Activated T-cell treated with anti-CD3 and anti-CD28 coated beads for 1 hour (primary cell): ENCODE results near the gene TCF15.

ENCODE experiments used
- DNase-seq: peaks from one replicate; pipeline ENCODE4 v3.0.0-alpha.2; 2020; ENCODE audit warnings: low read depth

Gene TCF15, protein sequence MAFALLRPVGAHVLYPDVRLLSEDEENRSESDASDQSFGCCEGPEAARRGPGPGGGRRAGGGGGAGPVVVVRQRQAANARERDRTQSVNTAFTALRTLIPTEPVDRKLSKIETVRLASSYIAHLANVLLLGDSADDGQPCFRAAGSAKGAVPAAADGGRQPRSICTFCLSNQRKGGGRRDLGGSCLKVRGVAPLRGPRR

DNA sequence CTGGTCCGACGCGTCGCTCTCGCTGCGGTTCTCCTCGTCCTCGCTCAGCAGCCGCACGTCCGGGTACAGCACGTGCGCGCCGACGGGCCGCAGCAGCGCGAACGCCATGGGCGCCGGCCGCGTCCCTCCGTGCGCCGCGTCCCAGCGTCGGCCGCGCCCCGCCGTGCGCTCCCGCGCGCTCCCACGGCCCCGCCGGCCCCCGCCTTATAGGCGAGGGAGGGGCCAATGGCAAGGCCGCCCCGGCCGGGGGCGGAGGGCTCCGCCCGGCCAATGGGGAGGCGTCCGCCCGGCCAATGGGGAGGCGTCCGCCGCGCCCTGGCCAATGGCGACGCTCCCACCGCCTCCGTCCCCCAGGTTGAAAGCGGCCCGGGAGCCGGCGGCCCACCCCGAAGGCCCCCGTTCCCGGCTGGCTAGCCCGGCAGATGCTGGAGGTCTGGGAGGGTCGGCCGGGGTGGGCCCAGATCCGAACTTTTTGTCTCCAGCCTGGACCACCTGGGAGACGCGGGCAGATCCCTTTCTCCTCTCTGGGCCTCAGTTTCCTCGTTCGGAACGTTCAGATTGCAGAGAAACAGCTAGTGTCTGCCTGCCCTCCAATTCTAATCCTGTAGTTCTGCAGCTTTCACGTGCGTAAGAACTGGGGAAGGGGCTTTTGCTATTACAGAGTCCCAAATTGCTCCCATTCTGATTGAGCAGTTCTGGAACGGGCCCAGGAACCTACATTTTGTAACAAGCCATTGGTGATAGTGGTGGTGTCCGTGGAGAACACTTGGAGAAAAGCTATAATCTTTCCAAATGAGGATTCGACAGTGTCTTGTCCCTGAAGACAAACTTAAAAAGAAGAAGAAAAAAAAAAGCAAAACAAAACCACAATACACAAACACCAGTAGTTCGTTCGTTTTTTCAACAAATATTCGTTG is at the start of gene TCF15:
TSS of gene TCF15 (minus strand) at position 180 of the 917 bp plus-strand sequence. CDS start at position 108, 72 bp downstream.
- DNase-seq, result no peak

DNA sequence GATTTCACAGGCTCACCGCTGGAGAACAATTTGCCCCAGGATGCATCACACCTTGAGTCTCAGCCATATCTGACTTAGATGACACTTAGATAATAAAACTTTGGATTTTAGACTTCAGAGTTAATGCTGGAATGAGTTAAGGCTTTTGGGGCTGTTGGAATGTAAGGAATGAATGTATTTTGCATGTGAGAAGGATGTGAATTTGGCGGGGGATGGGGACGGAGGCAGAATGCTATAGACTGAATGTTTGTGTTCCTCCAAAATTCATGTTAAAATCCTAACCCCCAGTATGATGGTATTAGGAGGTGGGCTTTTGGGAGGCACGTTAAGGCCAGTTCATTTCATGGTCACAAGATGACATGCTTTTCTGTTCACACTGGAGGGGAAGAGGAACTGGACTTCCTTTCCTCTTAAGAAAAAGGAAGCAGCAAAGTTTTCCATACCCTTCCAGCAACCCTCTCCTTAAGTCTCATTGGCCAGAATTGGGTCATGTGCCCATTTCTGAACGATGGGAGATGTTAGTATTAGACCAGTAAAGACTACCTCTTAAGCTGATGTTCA is 48.7 kb upstream of the TCF15 start:
- no peak for DNase-seq

- no peak for DNase-seq
These were observed 48.1 kb upstream of the TCF15 start for GRCh38 chr20:658202-658601.

GRCh38 chr20:655726-656624 is 45.9 kb upstream of the TCF15 start:
- no peak for DNase-seq

- no peak for DNase-seq
These were observed 44.3 kb upstream of the TCF15 start for GRCh38 chr20:654417-654750.

DNA sequence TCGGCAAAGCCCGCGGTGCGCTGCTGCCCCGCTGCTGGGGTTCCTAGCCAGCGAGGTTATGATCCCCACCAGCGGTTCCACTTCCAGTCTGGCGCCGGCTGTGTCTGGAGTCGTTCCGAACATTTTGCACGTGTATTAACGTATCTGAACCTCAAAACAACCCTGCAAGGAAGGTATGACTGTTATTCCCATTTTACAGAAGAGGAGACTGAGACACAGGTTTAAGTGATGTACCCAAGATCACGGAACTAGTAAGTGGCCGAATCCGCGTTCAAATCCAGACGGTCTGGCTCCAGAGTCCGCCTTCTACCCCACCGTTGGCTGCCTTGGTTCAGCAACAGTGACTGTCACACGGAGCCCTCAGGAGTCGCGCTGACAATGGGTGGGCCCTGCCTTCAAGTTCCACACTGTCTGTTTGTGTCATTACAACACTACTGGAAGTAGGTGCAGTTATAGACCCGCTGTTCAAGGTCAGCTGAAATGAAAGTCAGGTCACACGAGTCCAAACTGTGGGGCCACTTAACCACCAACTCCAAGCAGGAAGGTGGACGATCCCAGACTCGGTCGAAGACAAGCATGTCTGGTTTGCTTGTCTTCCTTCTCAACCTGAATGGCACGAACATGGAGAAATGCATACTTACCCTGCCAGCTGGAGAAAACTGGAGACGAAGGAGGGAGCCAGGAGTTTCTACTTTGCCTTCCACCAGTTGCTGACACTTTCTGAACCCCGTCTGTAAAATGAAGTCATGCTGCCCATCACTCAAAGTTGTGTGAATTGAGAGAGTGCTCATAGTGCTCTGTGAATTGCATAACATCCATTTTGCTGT is 43.7 kb upstream of the TCF15 start:
- DNase-seq, result no peak

- peak; percentile 70 for DNase-seq
These were observed 43.0 kb upstream of the TCF15 start, which contains the start of gene SRXN1 for GRCh38 chr20:653110-653589. Gene SRXN1, minus strand, starts transcription at chr20:653200. Its CDS starts 15 bp downstream, at chr20:653185.

DNA sequence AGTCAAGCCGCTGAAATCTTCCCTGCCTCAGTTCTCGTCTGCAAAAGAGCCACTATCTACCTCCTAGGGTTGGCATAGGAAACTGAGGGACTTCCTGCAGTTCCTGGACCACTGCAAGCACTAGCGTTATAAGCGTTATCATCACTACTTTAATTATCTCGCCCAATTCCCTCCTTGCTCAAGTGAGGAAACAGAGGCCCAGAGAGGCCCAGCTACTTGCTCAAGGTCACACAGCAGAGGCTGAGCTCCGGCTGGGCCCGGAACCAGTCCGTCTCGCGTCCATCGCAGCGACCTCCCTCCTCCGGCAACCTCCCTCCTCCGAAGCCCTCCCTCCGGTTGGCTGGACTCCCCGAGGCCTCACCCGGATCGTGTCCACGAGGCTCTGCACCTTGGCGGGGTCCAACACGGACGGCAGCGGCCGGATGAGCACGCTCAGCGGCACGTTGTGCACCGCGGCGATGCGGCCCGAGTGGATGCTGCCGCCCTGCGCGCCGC is 42.6 kb upstream of the TCF15 start:
- no peak for DNase-seq

- DNase-seq, result no peak
These were observed 41.9 kb upstream of the TCF15 start for GRCh38 chr20:651713-652614.

DNA sequence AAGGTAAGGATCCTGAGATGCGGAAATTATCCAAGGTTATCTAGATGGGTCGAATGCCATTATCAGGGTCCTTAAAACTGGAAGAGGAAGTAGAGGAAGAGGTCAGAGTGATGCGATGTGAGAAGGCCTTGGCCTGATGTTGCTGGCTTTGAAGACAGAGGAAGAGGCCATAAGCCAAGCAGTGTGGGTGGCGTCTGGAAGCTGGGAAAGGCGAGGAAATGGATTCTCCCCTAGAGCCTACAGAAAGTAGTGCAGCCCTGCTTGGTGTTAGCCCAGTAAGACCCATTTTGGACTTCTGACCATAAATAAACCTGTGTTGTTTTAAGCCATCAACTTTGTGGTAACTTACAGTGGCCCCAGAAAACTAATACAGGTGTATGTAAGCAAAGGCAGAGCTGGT is 40.8 kb upstream of the TCF15 start:
- DNase-seq, result no peak

DNA sequence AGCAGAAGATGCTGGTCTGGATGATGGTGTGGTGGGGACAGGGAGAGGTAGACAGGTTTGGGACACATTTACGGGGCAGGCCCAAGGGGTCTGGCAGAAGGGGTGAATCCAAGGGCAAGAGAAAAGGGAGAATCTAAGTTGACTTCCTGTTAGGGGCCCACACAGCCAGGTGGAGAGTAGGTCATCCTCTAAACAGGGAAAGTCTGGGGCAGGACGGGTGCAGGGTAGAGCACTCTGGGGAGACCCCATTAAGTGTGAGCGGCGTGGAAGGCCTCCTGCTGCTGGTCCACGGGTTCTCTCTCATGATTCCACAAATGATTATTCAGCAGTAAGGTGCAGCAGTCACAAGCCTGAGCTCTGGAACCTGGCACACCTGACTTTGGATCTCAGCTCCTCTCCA is 40.2 kb upstream of the TCF15 start:
- DNase-seq, result no peak

- DNase-seq, result no peak
These were observed 37.4 kb upstream of the TCF15 start for GRCh38 chr20:647479-648019.

DNA sequence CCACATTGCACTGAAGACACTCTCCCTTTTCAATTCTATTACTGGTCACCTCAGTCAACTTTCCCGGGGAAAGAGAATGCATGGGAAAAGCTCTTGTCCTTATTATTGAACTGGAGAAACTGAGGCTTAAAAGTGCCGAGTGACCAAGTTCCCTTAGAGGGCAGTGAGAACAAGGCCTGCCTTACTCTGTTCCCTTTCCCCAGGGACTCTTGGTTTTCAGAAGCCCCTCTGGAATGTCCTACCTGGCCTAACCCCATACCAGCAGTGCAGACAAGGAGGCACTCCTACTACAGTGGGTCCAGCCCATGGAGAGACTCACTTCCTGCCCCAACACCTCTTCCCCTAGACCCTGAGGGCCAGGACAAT is 36.7 kb upstream of the TCF15 start:
- no peak for DNase-seq

DNA sequence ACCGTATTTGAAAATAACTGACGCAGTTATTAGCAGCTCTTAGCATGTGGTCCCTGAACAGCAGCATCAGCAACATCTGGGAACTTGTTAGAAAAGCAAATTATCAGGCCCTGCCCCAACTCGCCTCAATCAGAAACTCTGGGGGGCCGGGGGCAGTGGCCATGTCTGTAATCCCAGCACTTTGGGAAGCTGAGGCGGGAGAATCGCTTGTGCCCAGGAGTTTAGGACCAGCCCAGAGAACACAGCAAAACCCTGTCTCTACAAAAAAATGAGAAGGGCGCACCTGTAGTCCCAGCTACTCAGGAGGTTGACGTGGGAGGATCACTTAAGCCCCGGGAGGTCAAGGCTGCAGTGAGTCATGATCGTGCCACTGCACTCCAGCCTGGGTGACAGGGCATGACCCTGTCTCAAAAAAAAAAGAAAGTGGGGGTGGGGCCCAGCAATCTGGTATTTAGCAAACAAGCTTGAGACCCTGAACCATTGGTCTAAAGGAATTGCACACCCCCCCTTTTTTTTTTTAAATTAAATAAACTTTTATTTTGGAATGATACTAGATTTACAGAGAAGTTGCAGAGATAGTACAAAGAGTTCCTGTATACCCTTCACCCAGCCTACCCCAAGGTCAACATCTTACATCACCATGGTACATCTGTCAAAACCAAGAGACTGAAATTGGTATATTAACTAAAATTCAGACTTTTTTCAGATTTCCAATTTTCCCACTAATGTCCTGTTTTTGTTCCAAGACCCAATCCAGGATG is 36.2 kb upstream of the TCF15 start:
- DNase-seq, result no peak

GRCh38 chr20:645318-646106 is 35.4 kb upstream of the TCF15 start:
- peak; percentile 41 for DNase-seq

GRCh38 chr20:644692-645317 is 34.7 kb upstream of the TCF15 start:
- no peak for DNase-seq

GRCh38 chr20:642398-643174 is 32.5 kb upstream of the TCF15 start:
- no peak for DNase-seq
